Neural cell (in vitro differentiated cells): ENCODE data around the gene FXYD4.

ENCODE experiments used
- CTCF ChIP-seq: fragments of 450-650 bp; IDR thresholded peaks from 2 replicates; pipeline ENCODE4 v1.5.1; 2014; ENCODE audit warnings: antibody characterized with exemption, mild to moderate bottlenecking, moderate library complexity; ENCODE audit not compliant: poor library complexity, severe bottlenecking
- EP300 ChIP-seq: fragments of 450-650 bp; conservative IDR thresholded peaks from 2 replicates; pipeline ENCODE4 v1.6.1; 2014; ENCODE audit warnings: antibody characterized with exemption, mild to moderate bottlenecking, moderate library complexity; ENCODE audit not compliant: poor library complexity, severe bottlenecking
- POLR2AphosphoS5 ChIP-seq: IDR thresholded peaks from 2 replicates; pipeline ENCODE4 v1.6.1; 2012
- RAD21 ChIP-seq: fragments of 450-650 bp; conservative IDR thresholded peaks from 2 replicates; pipeline ENCODE4 v1.6.1; 2014; ENCODE audit warnings: antibody characterized with exemption, mild to moderate bottlenecking, moderate library complexity
- REST ChIP-seq: IDR thresholded peaks from 2 replicates; pipeline ENCODE4 v1.6.1; 2012; ENCODE audit warnings: borderline replicate concordance

- TF ChIP-seq POLR2AphosphoS5, result no peak
- TF ChIP-seq CTCF, result no peak
- no peak for TF ChIP-seq REST
- TF ChIP-seq EP300, result no peak
- TF ChIP-seq RAD21, result no peak
Observed at GRCh38 chr10:43396061-43396927, 24.9 kb downstream of the FXYD4 start.
